Forelimb muscle (tissue), 1 donor: Measurements from ENCODE around the gene MEGF6. TPM values are rescaled to one million over a fixed set of nuclear protein-coding genes. Genes with fewer than 3 reads are reported as not detected.
"Not testable (repeated sequence)": the region's sequence is repeated elsewhere in the genome, so short reads cannot be mapped to it uniquely, and the experiment has no call there.

Experiments used
- DNase-seq: peaks from one replicate; pipeline ENCODE4 v3.0.0-alpha.2; 2013; ENCODE audit warnings: low read depth
- polyA plus RNA-seq: library from polyadenylated mRNA; unstranded; fragments of 120-200 nt; gene quantifications from one replicate; pipeline ENCODE4 v1.2.1, GENCODE V29; 2013; ENCODE audit not compliant: insufficient read length

MEGF6 gene
- polyA plus RNA-seq, 1 donor: 10.2 TPM

- DNase-seq: no peak
Observed at GRCh38 chr1:3627515-3628253, 16.4 kb upstream of the MEGF6 start.

DNA sequence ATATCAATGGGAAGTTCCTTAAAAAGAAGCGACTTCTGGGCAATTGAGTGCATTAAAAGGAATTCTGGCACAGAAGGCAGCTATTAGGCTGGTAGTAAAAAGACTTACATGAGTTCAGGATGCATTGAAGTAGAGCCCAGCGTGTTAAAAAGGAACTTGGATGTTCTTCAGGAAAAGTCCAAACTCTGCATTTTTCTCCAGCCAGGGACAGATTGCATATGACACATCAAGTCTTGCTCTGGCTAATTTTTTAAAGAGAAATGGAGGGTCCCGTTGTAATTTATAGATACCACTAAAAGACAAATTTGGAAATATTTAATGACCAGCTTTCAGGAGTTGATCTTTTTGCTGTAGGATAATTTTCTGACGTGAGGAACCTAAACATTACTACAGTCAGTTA is 14.7 kb upstream of the MEGF6 start:
- no peak for DNase-seq

DNA sequence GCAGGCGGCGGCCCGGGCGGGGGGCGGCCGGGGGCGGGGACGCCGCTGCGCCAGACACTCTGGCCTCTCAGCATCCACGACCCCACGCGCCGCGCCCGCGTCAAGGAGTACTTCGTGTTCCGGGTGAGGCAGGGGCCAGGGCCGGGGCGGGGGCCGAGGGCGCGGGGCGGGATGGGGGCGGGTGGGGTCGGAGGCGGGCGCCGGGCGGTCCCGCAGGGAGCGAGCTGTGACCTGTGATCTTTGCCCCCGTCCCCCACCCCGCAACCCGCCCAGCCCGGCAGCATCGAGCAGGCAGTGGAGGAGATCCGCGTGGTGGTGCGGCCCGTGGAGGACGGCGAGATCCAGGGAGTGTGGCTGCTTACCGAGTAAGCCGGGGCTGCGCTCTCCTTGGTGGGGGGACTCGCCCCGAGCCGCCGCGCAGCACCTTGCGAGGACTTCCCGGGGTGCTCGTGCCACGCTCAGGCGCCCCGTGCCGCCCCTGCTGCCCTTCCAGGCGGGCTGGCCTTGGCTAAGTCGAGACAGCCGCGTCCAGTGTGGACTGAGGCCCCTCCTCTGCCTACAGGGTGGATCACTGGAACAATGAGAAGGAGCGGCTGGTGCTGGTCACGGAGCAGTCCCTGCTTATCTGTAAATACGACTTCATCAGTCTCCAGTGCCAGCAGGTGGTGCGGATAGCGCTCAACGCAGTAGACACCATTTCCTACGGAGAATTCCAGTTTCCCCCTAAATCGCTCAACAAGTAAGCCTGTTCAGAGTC is 14.0 kb upstream of the MEGF6 start:
- DNase-seq: no peak

DNA sequence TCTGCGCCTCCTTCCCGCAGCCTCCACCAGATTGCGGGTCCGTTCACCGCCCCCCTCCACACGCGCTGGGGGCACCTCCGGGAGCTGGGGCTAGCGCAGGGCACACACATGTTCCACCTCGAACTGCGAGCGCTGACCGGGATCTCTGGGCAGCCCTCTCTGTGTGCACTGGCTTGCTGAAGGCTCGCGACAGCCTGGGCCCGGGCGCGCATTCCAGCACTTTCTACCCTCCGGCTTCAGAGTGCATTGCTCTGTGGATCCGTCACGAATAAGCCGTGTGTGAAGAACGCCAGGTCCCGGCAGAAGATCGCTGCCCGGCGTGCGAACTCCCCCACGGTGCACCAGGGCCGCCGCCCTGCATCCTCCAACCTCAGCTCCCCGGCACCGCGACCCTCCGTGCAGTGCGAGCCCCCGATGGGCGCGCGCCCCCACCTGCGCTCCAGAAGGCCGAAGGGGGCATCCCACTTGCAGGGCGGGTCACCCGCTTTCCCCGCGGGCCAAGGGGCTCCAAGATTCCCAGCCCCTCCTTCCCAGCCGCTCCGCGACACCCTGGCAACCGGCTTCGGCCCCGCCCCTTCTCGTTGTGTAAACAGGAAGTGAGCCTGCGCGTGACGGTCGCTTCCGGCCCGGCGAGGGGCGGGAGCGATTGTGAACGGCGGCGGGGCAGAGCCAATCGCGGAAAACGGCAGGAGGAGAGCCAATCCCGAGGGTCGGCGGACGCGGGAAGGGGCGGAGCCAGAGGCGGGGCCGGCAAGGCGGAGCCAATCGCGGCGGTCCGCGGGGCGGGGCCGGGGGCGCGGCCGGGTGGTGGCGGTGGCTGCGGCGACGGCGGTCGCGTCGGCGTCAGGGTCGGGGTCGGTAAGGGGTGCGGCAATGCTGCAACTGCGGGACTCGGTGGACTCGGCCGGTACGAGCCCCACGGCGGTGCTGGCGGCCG is 13.2 kb upstream of the MEGF6 start, which contains the start of gene TPRG1L:
TSS of gene TPRG1L (plus strand) at position 816 of the 937 bp plus-strand sequence. CDS start at position 874, 58 bp downstream.
- DNase-seq: peak; percentile 94

DNA sequence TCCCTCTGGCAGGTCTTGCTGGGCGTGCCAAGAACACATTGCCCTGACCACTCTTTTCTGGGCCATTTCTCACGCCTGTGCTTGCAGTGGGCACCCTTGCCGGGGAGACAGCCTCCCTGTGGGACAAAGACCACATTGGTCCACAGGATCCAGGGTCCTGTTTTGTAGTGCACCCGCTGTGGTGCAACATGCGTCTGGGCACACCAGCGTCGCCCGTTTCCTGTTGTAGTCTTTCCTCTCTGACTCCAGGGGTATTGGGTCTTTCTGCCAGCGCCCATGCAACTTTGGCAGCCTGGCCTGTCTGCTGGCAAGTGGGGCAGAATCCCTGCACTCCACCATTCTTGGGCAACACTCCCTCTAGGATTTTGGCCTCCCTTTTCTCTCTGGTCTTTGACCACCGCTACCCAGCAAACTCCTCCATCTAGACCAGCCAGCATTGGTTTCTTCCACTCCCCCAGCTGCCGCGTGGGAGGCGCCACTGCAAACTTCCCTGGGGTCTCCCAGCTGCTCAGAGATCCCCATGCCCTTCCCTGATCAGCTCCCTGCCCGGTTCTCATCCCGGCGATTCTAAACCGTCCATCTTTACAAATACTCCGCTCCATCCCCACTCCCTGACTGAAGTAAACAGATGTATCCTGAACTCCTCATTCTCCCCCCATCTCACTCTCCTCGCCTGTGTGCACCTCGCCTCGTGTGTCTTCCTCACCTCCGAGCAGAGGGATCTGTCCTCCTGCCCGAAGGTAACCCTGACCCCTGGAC is 12.3 kb upstream of the MEGF6 start:
- DNase-seq: no peak

DNA sequence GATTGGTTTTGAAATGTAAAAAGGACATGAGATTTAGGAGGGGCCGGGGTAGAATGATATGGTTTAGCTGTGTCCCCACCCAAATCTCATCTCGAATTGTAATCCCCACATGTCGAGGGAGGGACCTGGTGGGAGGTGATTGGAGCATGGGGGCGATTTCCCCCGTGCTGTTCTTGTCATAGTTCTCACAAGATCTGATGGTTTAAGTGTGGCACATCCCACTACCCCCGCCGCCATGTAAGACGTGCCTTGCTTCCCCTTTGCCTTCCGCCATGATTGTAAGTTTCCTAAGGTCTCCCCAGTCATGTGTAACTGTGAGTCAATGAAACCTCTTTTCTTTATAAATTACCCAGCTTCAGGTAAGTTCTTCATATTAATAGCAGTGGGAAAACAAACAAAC is 10.8 kb upstream of the MEGF6 start:
- not testable (repeated sequence) for DNase-seq

- not testable (repeated sequence) for DNase-seq
Observed at GRCh38 chr1:3621151-3621671, 9.9 kb upstream of the MEGF6 start.

- no peak for DNase-seq
Observed at GRCh38 chr1:3620708-3621107, 9.4 kb upstream of the MEGF6 start.

DNA sequence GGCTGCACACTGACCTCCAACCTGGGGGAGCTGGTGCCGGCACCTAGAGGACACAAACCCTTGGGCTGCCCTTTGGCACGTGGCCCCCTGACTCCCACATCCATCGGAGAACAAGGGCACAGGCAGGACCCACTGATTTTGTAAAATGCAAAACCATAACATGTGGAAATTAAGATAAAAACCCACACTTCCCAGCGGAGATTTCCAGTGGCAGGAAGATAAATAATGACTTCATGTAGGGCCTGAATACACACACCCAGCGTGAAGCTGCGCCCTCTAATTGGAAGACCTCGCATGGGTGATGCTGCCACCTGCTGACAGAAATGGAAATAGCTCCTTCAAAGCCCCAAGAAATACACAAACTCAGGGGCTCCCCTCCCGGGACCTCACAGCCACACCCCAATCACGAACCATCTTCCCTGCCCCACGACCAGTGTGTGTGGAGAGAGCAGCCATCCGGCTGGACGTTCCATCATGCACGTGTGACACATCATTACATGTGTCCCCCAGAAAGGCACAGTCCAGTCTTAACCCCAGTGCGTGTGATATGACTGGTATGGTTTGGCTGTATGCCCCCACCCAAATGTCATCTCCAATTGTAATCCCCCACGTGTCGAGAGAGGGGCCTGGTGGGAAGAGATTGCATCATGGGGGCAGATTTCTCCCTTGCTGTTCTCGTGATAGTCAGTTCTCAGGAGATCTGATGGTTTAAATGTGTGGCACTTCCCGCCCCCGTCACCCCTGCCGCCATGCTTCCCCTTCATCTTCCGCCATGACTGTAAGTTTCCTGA is 7.8 kb upstream of the MEGF6 start:
- DNase-seq: peak; percentile 46

- DNase-seq: no peak
Observed at GRCh38 chr1:3618531-3618880, 7.2 kb upstream of the MEGF6 start.

DNA sequence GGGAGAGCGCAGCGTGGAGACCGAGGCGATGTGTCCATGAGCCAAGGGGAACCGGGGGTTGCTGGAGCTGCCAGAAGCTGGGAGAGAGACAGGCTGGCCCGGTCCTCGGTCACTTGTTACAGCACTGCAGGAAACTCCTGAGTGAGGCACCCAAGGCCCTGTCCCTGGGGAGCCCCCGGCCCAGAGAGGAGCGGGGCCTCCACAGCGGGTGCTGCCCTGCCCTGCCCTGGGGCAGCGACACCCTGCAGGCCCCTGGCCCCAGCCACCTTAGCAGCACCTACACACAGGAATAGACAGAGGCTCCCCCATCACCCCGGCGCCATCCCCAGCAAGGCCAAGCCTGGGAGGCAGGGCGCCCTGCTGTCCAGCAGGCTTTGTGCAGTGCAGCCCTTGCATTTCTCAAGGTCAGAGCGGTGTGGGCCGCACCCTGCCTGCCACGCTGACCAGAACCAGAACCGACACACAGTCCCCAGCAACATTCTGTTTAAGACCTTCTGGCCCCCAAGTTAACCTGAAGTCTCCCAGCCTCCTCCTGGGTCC is 6.6 kb upstream of the MEGF6 start:
- no peak for DNase-seq

DNA sequence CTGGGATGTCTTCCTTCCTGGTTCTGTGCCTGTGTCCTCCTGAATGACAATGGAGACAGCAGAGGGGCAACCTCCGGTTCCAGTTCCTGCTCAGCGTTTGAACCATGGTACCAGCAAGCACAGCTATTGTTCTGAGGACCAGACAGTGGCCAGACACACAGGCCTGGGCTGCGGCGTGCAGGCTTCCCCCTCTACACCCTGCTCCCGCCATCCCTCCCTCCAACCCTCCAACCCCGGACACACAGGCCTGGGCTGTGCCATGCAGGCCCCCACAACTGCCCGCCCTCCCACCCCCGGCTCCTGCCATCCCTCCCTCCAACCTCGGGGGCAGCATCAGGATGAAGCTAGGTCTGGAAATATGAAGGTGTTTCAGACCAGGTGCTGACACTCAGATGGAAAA is 5.6 kb upstream of the MEGF6 start:
- DNase-seq: no peak

DNA sequence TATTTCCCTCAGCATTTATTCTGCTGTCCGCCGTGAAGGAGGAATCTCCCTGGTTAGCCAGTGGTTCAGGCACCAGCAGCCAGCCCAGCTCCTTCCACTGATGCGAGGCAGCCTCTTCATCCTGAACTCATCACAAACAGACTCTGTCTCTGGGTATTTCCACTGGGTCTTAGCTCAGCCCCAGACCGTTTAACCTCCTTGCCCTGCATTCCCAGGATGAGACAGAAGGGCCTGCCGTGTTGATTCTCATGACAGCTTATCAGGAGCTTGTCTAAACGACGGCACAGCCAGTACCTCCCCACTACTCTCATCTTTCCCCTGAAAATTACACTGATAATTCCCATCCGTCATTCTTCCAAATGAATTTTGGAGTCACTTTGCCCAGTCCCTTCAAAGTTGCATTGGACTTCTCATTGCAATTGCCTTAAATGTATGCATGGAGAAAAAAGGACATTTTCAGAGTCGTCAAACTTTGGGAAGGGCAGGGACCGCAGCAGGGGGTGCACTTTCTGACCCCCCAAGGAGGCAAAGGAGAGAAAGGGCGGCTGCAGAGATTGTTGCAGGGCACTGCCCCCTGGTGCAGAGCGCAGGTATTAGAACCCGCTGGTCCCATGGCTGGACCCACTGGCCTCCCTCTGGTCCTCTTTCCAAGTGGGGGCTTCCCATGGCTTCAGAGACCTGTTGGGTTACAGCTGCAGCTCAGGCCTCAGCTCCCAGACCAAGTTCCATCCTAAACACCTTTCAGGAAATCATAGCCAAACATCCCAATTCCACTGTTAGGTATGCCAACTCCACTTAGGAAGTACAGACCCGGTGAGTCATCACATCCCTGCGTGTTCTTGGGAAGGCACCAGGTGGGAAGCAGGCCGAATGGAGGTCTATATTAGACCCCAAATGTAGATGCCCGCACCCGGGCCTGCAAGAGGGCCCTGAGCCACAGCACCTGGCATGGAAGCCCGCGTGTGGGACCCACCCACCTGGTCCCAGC is 3.7 kb upstream of the MEGF6 start:
- no peak for DNase-seq

DNA sequence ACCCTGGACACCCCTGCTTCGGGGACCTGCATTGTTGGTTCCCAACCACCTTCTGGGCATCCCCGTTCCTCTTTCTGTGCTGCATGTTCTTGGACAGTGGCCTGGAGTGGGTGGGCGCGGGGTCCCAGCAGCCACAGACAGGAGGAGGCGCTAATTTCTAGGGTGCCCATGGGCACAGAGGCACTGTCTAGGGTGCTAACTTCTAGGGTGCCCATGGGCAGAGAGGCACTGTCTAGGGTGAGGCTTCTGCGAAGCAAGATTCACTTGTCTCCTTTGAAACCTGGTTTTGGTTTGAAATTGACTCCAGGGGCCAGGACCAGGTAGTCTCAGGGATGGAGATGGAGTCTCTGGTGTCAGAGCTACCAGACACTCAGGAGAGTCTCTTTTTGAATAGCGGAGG is 815 bp upstream of the MEGF6 start:
- DNase-seq: no peak

DNA sequence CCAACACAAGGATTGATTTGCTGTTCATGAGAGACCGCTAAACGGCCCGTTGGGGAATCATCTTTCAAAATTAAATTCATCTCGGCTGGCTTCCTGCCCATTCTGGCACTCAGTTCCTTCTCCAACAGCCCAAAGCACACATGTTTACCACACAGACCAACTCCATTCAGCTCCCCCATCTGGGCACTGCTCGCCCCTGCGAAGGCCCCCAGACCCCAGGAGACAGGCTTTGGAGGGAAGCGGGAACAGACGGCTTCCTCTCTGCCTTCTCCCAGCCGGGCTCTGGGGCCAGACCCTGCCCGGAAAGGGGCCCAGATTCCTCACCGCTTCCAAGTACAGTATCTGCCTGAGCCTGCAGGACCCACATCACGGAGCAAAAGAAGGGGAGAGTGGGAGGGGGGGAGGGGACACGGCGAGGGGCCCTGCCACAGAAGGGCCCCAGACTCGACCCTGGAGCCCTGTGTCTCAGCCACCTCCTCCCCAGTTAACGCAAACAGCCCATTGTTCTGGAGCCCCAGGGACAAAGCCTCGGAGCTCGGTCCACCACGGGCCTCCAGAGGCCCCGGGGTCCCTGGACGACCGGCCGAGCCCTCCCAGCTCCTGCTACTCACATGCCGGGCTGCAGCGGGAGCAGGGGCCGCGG is 660 bp downstream of the MEGF6 start:
- DNase-seq: no peak

- no peak for DNase-seq
Observed at GRCh38 chr1:3609769-3610526, 1.4 kb downstream of the MEGF6 start.

- no peak for DNase-seq
Observed at GRCh38 chr1:3609016-3609768, 2.1 kb downstream of the MEGF6 start.
